ENCODE results near the gene DAAM1. TPM values are rescaled to one million over a fixed set of nuclear protein-coding genes. Genes with fewer than 3 reads are reported as not detected.

Gene DAAM1
- total and polyA plus RNA-seq, 12 donors, result 22.8 to 102 (median 75.2) TPM

- H3K36me3 ChIP-seq, result no peaks in the 10 kb centered on the region
- 54 to 62% methylated on average over 1 of the region's 1 CpG for WGBS, 2 donors
- H3K4me3 ChIP-seq, result no peak overlapping the region
- intact Hi-C loops (cut with DNase I), result loop anchor here in 1 of 10 donors (10.0 kb wide), 1 partner anchor 51 kb away; no protein-coding TSS in a partner anchor
- TF ChIP-seq CTCF (IDR thresholded peaks at IDR 0.05), result no peak
- DNase-seq (no peak), ATAC-seq (no peak)
- H3K9me3 ChIP-seq, result no peaks in the 10 kb centered on the region
- H3K27ac ChIP-seq, result no peak overlapping the region
- no peaks in the 10 kb centered on the region for H3K27me3 ChIP-seq
- peaks cover 0 to 80% (median 29%) of the 10 kb centered on the region in 9 donors for H3K4me1 ChIP-seq
Observed at GRCh38 chr14:59245809-59246295, 57.4 kb downstream of the DAAM1 start.

DNA sequence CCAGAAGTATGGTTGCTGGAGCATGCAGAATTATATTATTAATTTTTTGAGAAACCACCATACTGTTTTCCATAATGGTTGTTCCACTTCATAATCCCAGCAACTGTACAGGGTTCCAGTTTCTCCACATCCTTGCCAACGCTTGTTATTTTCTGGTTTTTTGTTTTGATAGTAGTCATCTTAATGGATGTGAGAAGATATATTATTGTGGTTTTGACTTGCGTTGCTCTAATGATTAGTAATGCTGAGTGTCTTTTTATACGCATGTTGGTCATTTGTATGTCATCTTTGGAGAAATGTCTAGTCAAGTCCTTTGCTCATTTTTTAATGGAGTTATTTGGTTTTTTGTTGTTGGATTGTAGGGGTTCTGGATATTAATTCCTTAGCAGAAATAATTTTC, 58.1 kb downstream of the DAAM1 start:
- Histone ChIP-seq H3K4me3 (no peak overlapping the region), H3K27me3 (no peaks in the 10 kb centered on the region), H3K27ac (no peak overlapping the region), H3K36me3 (no peaks in the 10 kb centered on the region), H3K9me3 (no peaks in the 10 kb centered on the region), H3K4me1 (peaks cover 0 to 77% (median 23%) of the 10 kb centered on the region in 9 donors)
- ATAC-seq, result no peak
- intact Hi-C loops (cut with DNase I), result loop anchor here in 1 of 10 donors (10.0 kb wide), 1 partner anchor 52 kb away; no protein-coding TSS in a partner anchor
- WGBS, 2 donors, result 82 to 98% methylated on average over 3 of the region's 3 CpGs
- no peak for TF ChIP-seq CTCF (IDR thresholded peaks at IDR 0.05)
- DNase-seq, result no peak

GRCh38 chr14:59247801-59248584, 59.5 kb downstream of the DAAM1 start:
- DNase-seq (no peak), ATAC-seq (no peak)
- Histone ChIP-seq H3K36me3 (no peaks in the 10 kb centered on the region), H3K27ac (peak overlapping the region in 3 of 10 donors; percentile 13 to 37 (median 27)), H3K4me1 (peaks cover 3 to 83% (median 38%) of the 10 kb centered on the region in 9 donors), H3K4me3 (no peak overlapping the region), H3K9me3 (no peaks in the 10 kb centered on the region), H3K27me3 (no peaks in the 10 kb centered on the region)
- WGBS, 2 donors, result 60 to 67% methylated on average over 3 of the region's 3 CpGs
- no peak for TF ChIP-seq CTCF (IDR thresholded peaks at IDR 0.05)
- intact Hi-C loops (cut with DNase I), result loop anchor here in 1 of 10 donors (10.0 kb wide), 1 partner anchor 53 kb away; no protein-coding TSS in a partner anchor

GRCh38 chr14:59249029-59249428, 60.6 kb downstream of the DAAM1 start:
- peak overlapping the region in 3 of 10 donors; percentile 13 to 27 (median 14) for H3K27ac ChIP-seq
- intact Hi-C loops (cut with DNase I), result loop anchor here in 1 of 10 donors (10.0 kb wide), 1 partner anchor 54 kb away; no protein-coding TSS in a partner anchor
- no peaks in the 10 kb centered on the region for H3K27me3 ChIP-seq
- no peaks in the 10 kb centered on the region for H3K9me3 ChIP-seq
- no peak for TF ChIP-seq CTCF (IDR thresholded peaks at IDR 0.05)
- H3K4me3 ChIP-seq, result no peak overlapping the region
- H3K36me3 ChIP-seq, result no peaks in the 10 kb centered on the region
- no peak for DNase-seq
- WGBS, 2 donors, result 83 to 94% methylated on average over 7 of the region's 7 CpGs
- peaks cover 3 to 84% (median 48%) of the 10 kb centered on the region in 9 donors for H3K4me1 ChIP-seq
- ATAC-seq, result no peak
